MCF 10A (cell line): ENCODE measurements around the gene EXOSC9. TPM values are rescaled to one million over a fixed set of nuclear protein-coding genes. Genes with fewer than 3 reads are reported as not detected.

Experiments
- BruUV-seq: library from RNA; stranded (reverse); fragments of 400-500 nt; replicated peaks from 2 replicates; lab custom pipeline; 2021; lab: Mats Ljungman, UMichigan
- CTCF ChIA-PET: fragments of 300-600 bp; sonication (Branson Sonifier 250); formaldehyde crosslinking; extraction: SDS; loops from one replicate; lab custom pipeline; 2021; ENCODE audit warnings: antibody characterized with exemption, inconsistent platforms; lab: Yijun Ruan, JAX
- POLR2A ChIA-PET: fragments of 300-600, 350-650 bp; sonication (Branson Sonifier 250); formaldehyde crosslinking; extraction: SDS; loops from one replicate; lab custom pipeline; 2020; ENCODE audit warnings: antibody characterized with exemption, inconsistent platforms; lab: Yijun Ruan, JAX
- DNase-seq: peaks from one replicate; pipeline ENCODE4 v3.0.0-alpha.2; 2018; ENCODE audit not compliant: unreplicated experiment
- H3K27ac Mint-ChIP-seq: one replicate; pipeline ENCODE4 v1.8.0; 2022; ENCODE audit warnings: mild to moderate bottlenecking, low read depth, mixed read lengths; ENCODE audit not compliant: unreplicated experiment
- H3K27me3 Mint-ChIP-seq: one replicate; pipeline ENCODE4 v1.8.0; 2022; ENCODE audit warnings: mixed read lengths; ENCODE audit not compliant: insufficient read depth, unreplicated experiment
- H3K36me3 Mint-ChIP-seq: one replicate; pipeline ENCODE4 v1.8.0; 2022; ENCODE audit warnings: mild to moderate bottlenecking, moderate library complexity, mixed read lengths; ENCODE audit not compliant: insufficient read depth, unreplicated experiment
- H3K4me1 Mint-ChIP-seq: one replicate; pipeline ENCODE4 v1.8.0; 2022; ENCODE audit warnings: mixed read lengths; ENCODE audit not compliant: insufficient read depth, unreplicated experiment
- H3K4me3 Mint-ChIP-seq: one replicate; pipeline ENCODE4 v1.8.0; 2022; ENCODE audit warnings: mild to moderate bottlenecking, moderate library complexity, mixed read lengths; ENCODE audit not compliant: unreplicated experiment
- H3K9me3 Mint-ChIP-seq: one replicate; pipeline ENCODE4 v1.8.0; 2022; ENCODE audit warnings: mixed read lengths; ENCODE audit not compliant: unreplicated experiment
- CTCF ChIP-seq: fragments of 200-600 bp; IDR thresholded peaks from one replicate; pipeline ENCODE4 v1.8.0; 2022; ENCODE audit warnings: antibody characterized with exemption, mild to moderate bottlenecking; ENCODE audit not compliant: unreplicated experiment
- intact Hi-C: fragments of 100-400 bp; cut with micrococcal nuclease; formaldehyde crosslinking; loops from 2 replicates; pipeline ENCODE4 v1.14.1; 2022
- total RNA-seq: library from RNA; stranded (reverse); gene quantifications from 2 replicates; pipeline ENCODE4 v1.2.3, GENCODE V29; 2022

Gene EXOSC9
- total RNA-seq, 1 experiment from 2014 or later, result 30.9 TPM

GRCh38 chr4:121796283-121796682 is 4.8 kb upstream of the EXOSC9 start:
- no peak for TF ChIP-seq CTCF
- Mint-ChIP-seq H3K4me1 (peaks cover 17% of the 10 kb centered on the region), H3K9me3 (no peaks in the 10 kb centered on the region), H3K4me3 (no peak overlapping the region), H3K27me3 (no peaks in the 10 kb centered on the region), H3K36me3 (peaks cover 4% of the 10 kb centered on the region), H3K27ac (no peak overlapping the region)
- CTCF ChIA-PET, result interaction anchor here (2.1 kb wide), 1 partner anchor 59 kb away, joined by 8 read pairs; no protein-coding TSS in a partner anchor
- no peak for DNase-seq
- intact Hi-C loops, result no loop called here
- BruUV-seq, result no TSS peak
- POLR2A ChIA-PET, result no interaction called here

- no peak for DNase-seq
- BruUV-seq, result no TSS peak
- Mint-ChIP-seq H3K4me1 (peaks cover 27% of the 10 kb centered on the region), H3K27ac (no peak overlapping the region), H3K36me3 (peaks cover 22% of the 10 kb centered on the region), H3K9me3 (no peaks in the 10 kb centered on the region), H3K4me3 (no peak overlapping the region), H3K27me3 (no peaks in the 10 kb centered on the region)
- CTCF ChIA-PET, result interaction anchor here (0.7 kb wide), 1 partner anchor 62 kb away, joined by 3 read pairs; no protein-coding TSS in a partner anchor
- no peak for TF ChIP-seq CTCF
- POLR2A ChIA-PET, result no interaction called here
- intact Hi-C loops, result no loop called here
Measured at GRCh38 chr4:121799208-121799823, 1.8 kb upstream of the EXOSC9 start.

- ChIA-PET POLR2A (interaction anchor here (1.9 to 3.1 kb wide), 3 partner anchors 18 to 104 kb away, joined by 7 to 31 read pairs (median 11); partner anchors contain the start of genes ANXA5 and CCNA2), CTCF (interaction anchor here (0.5 kb wide), 1 partner anchor 10 kb away, joined by 3 read pairs; no protein-coding TSS in a partner anchor)
- Mint-ChIP-seq H3K4me3 (no peak overlapping the region), H3K4me1 (peaks cover 27% of the 10 kb centered on the region), H3K27me3 (no peaks in the 10 kb centered on the region), H3K9me3 (no peaks in the 10 kb centered on the region), H3K36me3 (peaks cover 23% of the 10 kb centered on the region), H3K27ac (no peak overlapping the region)
- intact Hi-C loops, result loop anchor here (5.0 kb wide), 1 partner anchor 103 kb away; the partner anchor contains the start of gene ANXA5
- BruUV-seq, result no TSS peak
- no peak for TF ChIP-seq CTCF
- DNase-seq, result no peak
Measured at GRCh38 chr4:121799867-121800501, 1.1 kb upstream of the EXOSC9 start.

- ChIA-PET POLR2A (interaction anchor here (0.9 to 3.1 kb wide), 6 partner anchors 14 to 104 kb away, joined by 4 to 31 read pairs (median 10); partner anchors contain the start of genes ANXA5 and CCNA2), CTCF (no interaction called here)
- Mint-ChIP-seq H3K4me3 (peak overlapping the region; percentile 86), H3K27me3 (no peaks in the 10 kb centered on the region), H3K4me1 (peaks cover 22% of the 10 kb centered on the region), H3K27ac (peak overlapping the region; percentile 90), H3K36me3 (peaks cover 29% of the 10 kb centered on the region), H3K9me3 (no peaks in the 10 kb centered on the region)
- DNase-seq, result no peak
- no peak for TF ChIP-seq CTCF
- TSS peak; percentile 99 for BruUV-seq
- intact Hi-C loops, result loop anchor here (5.0 kb wide), 1 partner anchor 103 kb away; the partner anchor contains the start of gene ANXA5
Measured at GRCh38 chr4:121800638-121800960, 524 bp upstream of the EXOSC9 start.
